GM12865 (cell line): ENCODE data around the gene SLC6A16.
A peak's percentile ranks its signal among the peaks of the same experiment; 100 is the strongest.

Experiments used
- DNase-seq: peaks from one replicate; pipeline ENCODE4 v3.0.0; 2010; ENCODE audit warnings: low read depth
- H3K4me3 ChIP-seq: 2 replicates; pipeline ENCODE4 v1.5.1; 2011; ENCODE audit warnings: mild to moderate bottlenecking, low read depth, low read length, control low read depth
- CTCF ChIP-seq: IDR thresholded peaks from 2 replicates; pipeline ENCODE4 v1.5.1; 2011; ENCODE audit warnings: low read length, control low read depth, low read depth, inconsistent platforms; ENCODE audit not compliant: insufficient read depth; ENCODE audit errors: missing control alignments

The SLC6A16 gene

DNA sequence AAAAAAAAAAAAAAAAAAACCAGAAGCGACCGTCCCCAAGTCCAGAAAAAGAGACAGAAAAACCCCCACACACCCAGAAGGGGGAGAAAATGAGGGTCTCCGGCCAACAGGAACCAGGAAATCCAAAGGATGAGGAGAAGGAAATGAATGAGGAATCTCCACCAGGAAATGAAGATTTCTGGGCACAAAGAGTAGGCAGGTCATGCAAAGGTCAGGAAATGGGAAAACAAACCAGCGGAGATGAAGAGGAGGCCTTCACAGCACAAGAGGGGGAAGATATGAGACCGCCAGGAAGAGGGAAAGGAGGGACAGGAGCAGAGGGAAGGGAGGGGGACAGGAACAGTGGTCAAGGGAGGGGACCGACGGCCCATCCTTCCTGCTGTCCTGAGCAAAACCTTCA, 31.4 kb upstream of the SLC6A16 start:
- no peak for DNase-seq
- no peak for TF ChIP-seq CTCF
- no peak overlapping the region for H3K4me3 ChIP-seq

DNA sequence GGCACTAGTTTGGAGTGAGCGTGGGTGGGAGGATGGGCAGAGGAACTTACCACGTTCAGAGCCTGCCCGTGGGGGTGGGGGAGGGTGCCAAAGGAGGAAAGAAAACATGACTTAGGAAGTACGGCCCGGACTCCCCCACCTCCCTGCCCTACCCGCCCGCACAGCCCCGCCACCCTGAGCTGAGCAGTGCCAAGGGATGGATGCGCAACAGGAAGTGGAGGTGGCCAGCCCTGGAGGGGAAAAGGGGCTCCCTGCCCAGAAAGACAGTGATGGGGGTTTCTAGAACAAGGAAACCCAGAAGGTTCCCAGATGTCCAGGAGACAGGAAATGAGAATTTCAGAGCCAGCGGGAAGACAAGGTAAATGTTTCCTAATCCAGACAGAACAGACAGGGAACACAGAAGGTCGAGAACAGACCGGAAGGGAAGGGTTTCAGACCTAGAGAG, 30.9 kb upstream of the SLC6A16 start:
- DNase-seq, result no peak
- H3K4me3 ChIP-seq, result no peak overlapping the region
- no peak for TF ChIP-seq CTCF

- no peak for TF ChIP-seq CTCF
- no peak overlapping the region for H3K4me3 ChIP-seq
- DNase-seq, result no peak
Measured at GRCh38 chr19:49349567-49349966, 24.6 kb upstream of the SLC6A16 start.

DNA sequence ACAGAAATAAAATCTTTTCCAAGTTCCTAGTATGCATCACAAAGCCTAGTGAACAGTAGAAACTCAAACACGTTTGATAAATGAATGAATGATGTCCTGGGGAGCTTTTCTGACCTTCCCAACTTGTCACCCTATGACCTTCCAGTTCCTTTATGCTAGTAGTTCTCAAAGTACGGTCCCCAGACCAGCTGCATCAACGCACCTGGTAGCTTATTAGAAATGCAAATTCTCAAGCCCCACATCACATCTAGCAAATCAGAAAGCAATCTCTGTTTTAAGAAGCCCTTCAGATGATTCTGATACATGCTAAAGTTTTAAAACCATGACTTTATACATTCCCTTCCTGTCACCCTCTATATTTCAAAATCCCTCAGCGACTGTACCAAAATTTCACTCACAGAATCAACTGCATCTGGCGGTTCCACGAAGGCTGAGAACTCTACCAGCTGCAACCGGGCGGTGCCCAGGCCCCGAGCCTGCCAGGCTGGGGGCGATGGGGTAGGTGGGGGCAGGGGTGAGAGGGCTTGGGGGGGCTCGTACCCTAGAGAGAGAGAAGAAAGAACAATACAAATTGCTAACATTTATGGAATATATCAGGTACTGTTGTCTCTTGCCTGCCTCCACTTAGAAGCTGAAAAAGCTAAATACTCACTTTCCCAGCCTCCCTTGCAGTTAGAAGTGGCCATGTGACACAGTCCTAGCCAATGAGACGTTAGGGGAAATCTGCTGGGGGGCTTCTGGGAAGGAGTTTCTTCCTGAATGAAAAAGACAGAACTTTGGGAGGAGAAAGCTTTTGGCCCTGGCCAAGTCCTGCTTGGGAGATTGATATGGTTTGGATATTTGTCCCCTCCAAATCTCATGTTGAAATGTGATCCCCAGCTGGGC, 23.6 kb upstream of the SLC6A16 start:
- H3K4me3 ChIP-seq, result no peak overlapping the region
- no peak for DNase-seq
- no peak for TF ChIP-seq CTCF

- TF ChIP-seq CTCF, result no peak
- no peak overlapping the region for H3K4me3 ChIP-seq
- DNase-seq, result peak; percentile 61
Measured at GRCh38 chr19:49347835-49348234, 22.8 kb upstream of the SLC6A16 start.

DNA sequence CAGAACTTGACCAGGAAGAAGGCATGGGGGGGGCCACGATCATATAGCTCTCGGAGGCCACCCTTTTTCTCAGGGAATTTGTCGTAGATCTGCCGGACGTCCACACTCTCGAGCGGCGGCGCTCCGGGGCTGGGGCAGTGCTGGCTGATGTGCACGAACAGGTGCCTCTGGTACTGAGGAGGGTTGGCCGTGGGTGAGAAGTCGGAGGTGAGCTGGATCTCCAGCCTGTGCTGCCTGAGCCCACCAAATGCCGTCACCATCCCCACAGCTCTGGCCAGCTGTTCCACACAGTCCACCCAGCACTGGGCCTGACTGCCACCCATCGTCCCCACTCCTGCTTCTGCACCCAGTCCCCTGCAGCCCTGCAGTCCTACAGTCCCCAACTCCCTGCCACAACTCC, 22.2 kb upstream of the SLC6A16 start:
- DNase-seq, result no peak
- TF ChIP-seq CTCF, result no peak
- no peak overlapping the region for H3K4me3 ChIP-seq
